HepG2 (cell line): ENCODE measurements around the gene ZNF48. TPM values are rescaled to one million over a fixed set of nuclear protein-coding genes. Genes with fewer than 3 reads are reported as not detected.

Source experiments
- ATF4 ChIP-seq, 2 experiments: fragments of 450-650 bp in 1 of 2; sonication (generic) in 1 of 2; formaldehyde crosslinking; IDR thresholded peaks; 2 replicates each; pipeline versions ENCODE4 v1.5.0 to v1.8.0; 2020 to 2022; ENCODE audit warnings: mild to moderate bottlenecking in 1 of 2, missing genetic modification reagents in 1 of 2
- BRD4 ChIP-seq: sonication (generic); formaldehyde crosslinking; IDR thresholded peaks from 2 replicates; pipeline ENCODE4 v1.4.0; 2020; ENCODE audit warnings: missing genetic modification reagents
- HIVEP1 ChIP-seq: sonication (generic); formaldehyde crosslinking; IDR thresholded peaks from 2 replicates; pipeline ENCODE4 v1.4.0; 2020; ENCODE audit warnings: mild to moderate bottlenecking, missing genetic modification reagents
- HOXA7 ChIP-seq: sonication (generic); formaldehyde crosslinking; IDR thresholded peaks from 2 replicates; pipeline ENCODE4 v1.8.1; 2022; ENCODE audit warnings: mild to moderate bottlenecking, missing genetic modification reagents, moderate library complexity
- MXD4 ChIP-seq: IDR thresholded peaks from 2 replicates; pipeline ENCODE4 v1.6.1; 2016; ENCODE audit warnings: mild to moderate bottlenecking, missing biosample characterization, missing genetic modification reagents
- NRL ChIP-seq: sonication (generic); formaldehyde crosslinking; IDR thresholded peaks from 2 replicates; pipeline ENCODE4 v1.5.0; 2020; ENCODE audit warnings: missing genetic modification reagents, mild to moderate bottlenecking, moderate library complexity, borderline replicate concordance
- PTBP1 ChIP-seq: fragments of 200-400 bp; formaldehyde crosslinking; IDR thresholded peaks from 2 replicates; pipeline ENCODE4 v1.6.1; 2018; ENCODE audit warnings: low read length, low read depth; ENCODE audit not compliant: poor library complexity, severe bottlenecking
- RAD51 ChIP-seq: fragments of 450-650 bp; IDR thresholded peaks from 2 replicates; pipeline ENCODE4 v1.6.1; 2016; ENCODE audit warnings: borderline replicate concordance
- RFX1 ChIP-seq: fragments of 450-650 bp; IDR thresholded peaks from 2 replicates; pipeline ENCODE4 v1.6.1; 2017
- RFXAP ChIP-seq: sonication (generic); formaldehyde crosslinking; IDR thresholded peaks from 2 replicates; pipeline ENCODE4 v1.4.0; 2020; ENCODE audit warnings: missing genetic modification reagents, borderline replicate concordance
- ZBTB25 ChIP-seq: IDR thresholded peaks from 2 replicates; pipeline ENCODE4 v1.6.1; 2018; ENCODE audit warnings: missing genetic modification reagents
- ZBTB7A ChIP-seq: sonication (generic); formaldehyde crosslinking; IDR thresholded peaks from 2 replicates; pipeline ENCODE4 v1.8.0; 2022; ENCODE audit warnings: mild to moderate bottlenecking, missing genetic modification reagents
- ZNF34 ChIP-seq: sonication (generic); formaldehyde crosslinking; IDR thresholded peaks from 2 replicates; pipeline ENCODE4 v1.4.0; 2020; ENCODE audit warnings: mild to moderate bottlenecking, missing genetic modification reagents, borderline replicate concordance
- ZNF441 ChIP-seq: sonication (generic); formaldehyde crosslinking; IDR thresholded peaks from 2 replicates; pipeline ENCODE4 v1.7.0; 2021; ENCODE audit warnings: missing genetic modification reagents, borderline replicate concordance
- ZNF468 ChIP-seq: sonication (generic); formaldehyde crosslinking; IDR thresholded peaks from 2 replicates; pipeline ENCODE4 v1.8.0; 2022; ENCODE audit warnings: mild to moderate bottlenecking, moderate library complexity, missing genetic modification reagents
- ZNF513 ChIP-seq: sonication (generic); formaldehyde crosslinking; conservative IDR thresholded peaks from 2 replicates; pipeline ENCODE4 v1.5.0; 2020; ENCODE audit warnings: missing genetic modification reagents
- ZNF569 ChIP-seq: sonication (generic); formaldehyde crosslinking; IDR thresholded peaks from 2 replicates; pipeline ENCODE4 v1.5.0; 2020; ENCODE audit warnings: mild to moderate bottlenecking, missing genetic modification reagents, moderate library complexity, borderline replicate concordance
- ZNF589 ChIP-seq: sonication (generic); formaldehyde crosslinking; conservative IDR thresholded peaks from 2 replicates; pipeline ENCODE4 v1.8.0; 2022; ENCODE audit warnings: mild to moderate bottlenecking, moderate library complexity, missing genetic modification reagents
- ZNF713 ChIP-seq: sonication (generic); formaldehyde crosslinking; IDR thresholded peaks from 2 replicates; pipeline ENCODE4 v1.4.0; 2020; ENCODE audit warnings: mild to moderate bottlenecking, missing genetic modification reagents
- ZNF850 ChIP-seq: sonication (generic); formaldehyde crosslinking; conservative IDR thresholded peaks from 2 replicates; pipeline ENCODE4 v1.9.0; 2021; ENCODE audit warnings: mild to moderate bottlenecking, missing genetic modification reagents
- ZSCAN29 ChIP-seq: sonication (generic); formaldehyde crosslinking; conservative IDR thresholded peaks from 2 replicates; pipeline ENCODE4 v1.4.0; 2020; ENCODE audit warnings: mild to moderate bottlenecking, missing genetic modification reagents
- polyA plus RNA-seq, 8 experiments: library from polyadenylated mRNA; depleted of rRNA in 3 of 8; stranded (reverse) in 7 of 8; unstranded in 1 of 8; fragments of >200 nt; fragmentation: Illumina TruSeq in 4 of 8; extraction: Trizol in 4 of 8; gene quantifications; 2 replicates each; pipeline versions ENCODE4 v1.2.1 to v1.2.3, GENCODE V29; 2011 to 2016; ENCODE audit warnings: low read depth in 4 of 8, missing spikeins in 1 of 8, mixed read lengths in 1 of 8; ENCODE audit not compliant: insufficient read depth in 1 of 8
- total RNA-seq, 5 experiments: library from RNA; depleted of rRNA; stranded (reverse); fragments of >200 nt; fragmentation: Illumina TruSeq; extraction: Trizol; gene quantifications; 2 replicates each; pipeline ENCODE4 v1.2.3, GENCODE V29; 2016; ENCODE audit warnings: low read depth in 1 of 5
- TF ChIP-seq, protein P1 (sequence below): sonication (generic); formaldehyde crosslinking; IDR thresholded peaks from 2 replicates; pipeline ENCODE4 v1.4.0; 2020; ENCODE audit warnings: mild to moderate bottlenecking, missing genetic modification reagents
- TF ChIP-seq, protein P2 (sequence below): fragments of 450-650 bp; IDR thresholded peaks from 2 replicates; pipeline ENCODE4 v1.6.1; 2017

Gene ZNF48
- total and polyA plus RNA-seq, 2 of the 13 experiments (the other 11 are each of a cell fraction or from before 2014, with no cell fraction given): 9.9 to 12.3 TPM

DNA sequence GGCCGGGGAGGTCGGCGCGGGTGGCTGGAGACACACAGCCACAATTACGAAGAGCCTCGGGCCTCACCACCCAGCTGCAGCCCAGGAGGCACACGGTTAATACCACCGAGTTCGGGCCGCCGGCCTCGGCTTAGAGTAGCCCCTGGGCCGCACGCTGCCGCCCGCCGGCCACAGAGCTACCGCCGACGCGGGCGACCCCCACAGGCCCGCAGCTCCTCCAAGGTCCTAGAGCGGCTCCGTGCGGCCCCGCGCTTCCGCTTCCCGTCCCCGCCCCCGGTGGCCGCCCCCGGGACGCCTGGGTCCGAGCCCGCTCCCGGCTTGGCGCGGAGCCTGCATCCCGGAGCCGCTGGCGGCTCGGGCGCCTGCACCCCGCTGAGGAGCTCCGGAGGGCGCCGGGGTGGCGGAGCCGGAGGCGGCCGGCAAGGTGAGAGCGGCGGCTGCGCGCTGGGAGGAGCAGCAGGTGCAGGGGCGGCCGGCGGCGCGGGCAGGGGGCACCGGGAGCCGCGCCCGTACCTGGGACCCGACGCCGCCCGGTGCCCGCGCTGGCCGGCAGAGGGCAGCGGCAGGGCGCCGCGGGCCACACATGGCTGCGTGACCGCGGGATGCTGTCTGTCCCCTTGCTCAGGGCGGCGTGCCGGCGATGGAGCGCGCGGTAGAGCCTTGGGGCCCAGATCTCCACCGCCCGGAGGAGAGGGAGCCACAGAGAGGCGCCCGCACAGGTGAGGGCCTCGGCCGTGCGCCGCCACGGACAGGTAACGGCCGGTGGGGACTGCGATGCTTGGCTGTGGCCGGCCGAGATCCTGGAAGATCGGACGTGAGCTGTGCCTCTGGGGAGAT lies at the start of gene ZNF48 (continued):
- TF ChIP-seq ZNF589 (peak; percentile 46; the same call in 1 of the 2 replicates), ZBTB25 (CRISPR knock-in tag) (peak; percentile 98), ZBTB7A (CRISPR knock-in tag) (peak; percentile 73), MXD4 (peak; percentile 76; the same call in 1 of the 2 replicates), PTBP1 (peak; percentile 46), HIVEP1 (CRISPR knock-in tag) (peak; percentile 78; the same call in 1 of the 2 replicates), RFX1 (no peak), RFXAP (CRISPR knock-in tag) (peak; percentile 56; the same call in 1 of the 2 replicates), NRL (CRISPR knock-in tag) (peak; percentile 59; the same call in 1 of the 2 replicates), BRD4 (CRISPR knock-in tag) (0 out of 2 replicates have a peak, but pooled peaks have one; percentile 64), ZNF468 (CRISPR knock-in tag) (peak; percentile 39; the same call in 1 of the 2 replicates), ZNF513 (CRISPR knock-in tag) (no peak), ZNF713 (CRISPR knock-in tag) (no peak), ZNF850 (CRISPR knock-in tag) (peak; percentile 71; the same call in 1 of the 2 replicates), ATF4 (CRISPR knock-in tag; IDR thresholded peaks at IDR 0.05) (peak in 1 of 2 experiments; percentile 27; a peak in 1 of 4 replicates), ZNF569 (CRISPR knock-in tag) (no peak), ZSCAN29 (CRISPR knock-in tag) (0 out of 2 replicates have a peak, but pooled peaks have one; percentile 52), HOXA7 (CRISPR knock-in tag) (no peak), RAD51 (no peak), ZNF441 (CRISPR knock-in tag) (peak; percentile 76; the same call in 1 of the 2 replicates), ZNF34 (CRISPR knock-in tag) (peak; percentile 88; the same call in 1 of the 2 replicates)
- TF ChIP-seq, protein P1, sequence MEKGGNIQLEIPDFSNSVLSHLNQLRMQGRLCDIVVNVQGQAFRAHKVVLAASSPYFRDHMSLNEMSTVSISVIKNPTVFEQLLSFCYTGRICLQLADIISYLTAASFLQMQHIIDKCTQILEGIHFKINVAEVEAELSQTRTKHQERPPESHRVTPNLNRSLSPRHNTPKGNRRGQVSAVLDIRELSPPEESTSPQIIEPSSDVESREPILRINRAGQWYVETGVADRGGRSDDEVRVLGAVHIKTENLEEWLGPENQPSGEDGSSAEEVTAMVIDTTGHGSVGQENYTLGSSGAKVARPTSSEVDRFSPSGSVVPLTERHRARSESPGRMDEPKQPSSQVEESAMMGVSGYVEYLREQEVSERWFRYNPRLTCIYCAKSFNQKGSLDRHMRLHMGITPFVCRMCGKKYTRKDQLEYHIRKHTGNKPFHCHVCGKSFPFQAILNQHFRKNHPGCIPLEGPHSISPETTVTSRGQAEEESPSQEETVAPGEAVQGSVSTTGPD (CRISPR knock-in tag): no peak
- TF ChIP-seq, protein P2, sequence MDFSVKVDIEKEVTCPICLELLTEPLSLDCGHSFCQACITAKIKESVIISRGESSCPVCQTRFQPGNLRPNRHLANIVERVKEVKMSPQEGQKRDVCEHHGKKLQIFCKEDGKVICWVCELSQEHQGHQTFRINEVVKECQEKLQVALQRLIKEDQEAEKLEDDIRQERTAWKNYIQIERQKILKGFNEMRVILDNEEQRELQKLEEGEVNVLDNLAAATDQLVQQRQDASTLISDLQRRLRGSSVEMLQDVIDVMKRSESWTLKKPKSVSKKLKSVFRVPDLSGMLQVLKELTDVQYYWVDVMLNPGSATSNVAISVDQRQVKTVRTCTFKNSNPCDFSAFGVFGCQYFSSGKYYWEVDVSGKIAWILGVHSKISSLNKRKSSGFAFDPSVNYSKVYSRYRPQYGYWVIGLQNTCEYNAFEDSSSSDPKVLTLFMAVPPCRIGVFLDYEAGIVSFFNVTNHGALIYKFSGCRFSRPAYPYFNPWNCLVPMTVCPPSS: no peak
